Mesenchymal stem cell (in vitro differentiated cells and primary cell): ENCODE data around the gene FBXO48.

Source experiments
- DNase-seq: peaks from one replicate; pipeline ENCODE4 v3.0.0-alpha.2; 2013
- H2AFZ ChIP-seq: one replicate; pipeline ENCODE4 v1.6.1; 2013; ENCODE audit warnings: low read depth, mild to moderate bottlenecking, control low read depth, inconsistent platforms, low read length, moderate library complexity
- H2AK5ac ChIP-seq: 2 replicates; pipeline ENCODE4 v1.6.1; 2013; ENCODE audit warnings: low read length, moderate library complexity, mild to moderate bottlenecking, inconsistent platforms; ENCODE audit not compliant: severe bottlenecking
- H2BK120ac ChIP-seq: one replicate; pipeline ENCODE4 v1.6.1; 2013; ENCODE audit warnings: low read depth, mild to moderate bottlenecking, inconsistent platforms, low read length, moderate library complexity
- H2BK12ac ChIP-seq, 2 experiments: one replicate each; pipeline ENCODE4 v1.6.1; 2013; ENCODE audit warnings: inconsistent platforms in 2 of 2, low read length in 2 of 2, mild to moderate bottlenecking in 2 of 2, moderate library complexity in 2 of 2, control low read depth in 1 of 2
- H2BK15ac ChIP-seq: one replicate; pipeline ENCODE4 v1.6.1; 2013; ENCODE audit warnings: mild to moderate bottlenecking, low read depth, inconsistent platforms; ENCODE audit not compliant: poor library complexity, severe bottlenecking
- H2BK5ac ChIP-seq: 2 replicates; pipeline ENCODE4 v1.6.1; 2013; ENCODE audit warnings: low read depth, mild to moderate bottlenecking, low read length, control low read depth, inconsistent platforms; ENCODE audit not compliant: poor library complexity, severe bottlenecking
- H3K14ac ChIP-seq, 2 experiments: one replicate each; pipeline ENCODE4 v1.6.1; 2013; ENCODE audit warnings: inconsistent platforms in 2 of 2, low read length in 2 of 2, control low read depth in 1 of 2, mild to moderate bottlenecking in 1 of 2, moderate library complexity in 1 of 2
- H3K18ac ChIP-seq, 2 experiments: one replicate each; pipeline ENCODE4 v1.6.1; 2013; ENCODE audit warnings: inconsistent platforms in 2 of 2, low read length in 2 of 2, control low read depth in 1 of 2, low read depth in 1 of 2, mild to moderate bottlenecking in 1 of 2
- H3K23ac ChIP-seq, 2 experiments: one replicate each; pipeline ENCODE4 v1.6.1; 2013; ENCODE audit warnings: inconsistent platforms in 2 of 2, low read length in 2 of 2, mild to moderate bottlenecking in 2 of 2, moderate library complexity in 2 of 2, control low read depth in 1 of 2
- H3K27ac ChIP-seq: 2 replicates; pipeline ENCODE4 v1.5.1; 2013; ENCODE audit warnings: mild to moderate bottlenecking, moderate library complexity, low read length, control low read depth, inconsistent platforms; ENCODE audit not compliant: poor library complexity, severe bottlenecking
- H3K27me3 ChIP-seq, 2 experiments: 2 replicates each; pipeline versions ENCODE4 v1.6.1 to v1.7.0; 2013; ENCODE audit warnings: low read length in 2 of 2, mild to moderate bottlenecking in 2 of 2, moderate library complexity in 2 of 2, control low read depth in 1 of 2, inconsistent platforms in 1 of 2; ENCODE audit not compliant: control insufficient read depth in 1 of 2, insufficient read depth in 1 of 2
- H3K36me3 ChIP-seq, 2 experiments: 2 replicates each; pipeline versions ENCODE4 v1.6.1 to v1.7.0; 2013; ENCODE audit warnings: low read length in 2 of 2, control low read depth in 1 of 2, inconsistent platforms in 1 of 2, low read depth in 1 of 2, mild to moderate bottlenecking in 1 of 2; ENCODE audit not compliant: insufficient read depth in 2 of 2, control insufficient read depth in 1 of 2
- H3K4ac ChIP-seq, 2 experiments: one replicate each; pipeline ENCODE4 v1.6.1; 2013; ENCODE audit warnings: inconsistent platforms in 2 of 2, low read length in 2 of 2, mild to moderate bottlenecking in 2 of 2, moderate library complexity in 2 of 2, control low read depth in 1 of 2, low read depth in 1 of 2
- H3K4me1 ChIP-seq: 2 replicates; pipeline ENCODE4 v1.6.1; 2013; ENCODE audit warnings: low read depth, low read length, control low read depth; ENCODE audit not compliant: control insufficient read depth, insufficient read depth
- H3K4me2 ChIP-seq: 2 replicates; pipeline ENCODE4 v1.6.1; 2013; ENCODE audit warnings: low read length, mild to moderate bottlenecking, inconsistent platforms; ENCODE audit not compliant: poor library complexity, severe bottlenecking
- H3K4me3 ChIP-seq, 2 experiments: 2 replicates each; pipeline versions ENCODE4 v1.5.1 to v1.7.0; 2013; ENCODE audit warnings: low read length in 2 of 2, mild to moderate bottlenecking in 2 of 2, control low read depth in 1 of 2, low read depth in 1 of 2; ENCODE audit not compliant: insufficient read depth in 1 of 2
- H3K79me1 ChIP-seq: replicated peaks from 2 replicates; pipeline ENCODE4 v1.6.1; 2013; ENCODE audit warnings: mild to moderate bottlenecking, control low read depth, low read length, inconsistent platforms; ENCODE audit not compliant: poor library complexity, severe bottlenecking
- H3K9ac ChIP-seq: 2 replicates; pipeline ENCODE4 v1.7.0; 2013; ENCODE audit warnings: mild to moderate bottlenecking, low read length, moderate library complexity
- H3K9me3 ChIP-seq: 2 replicates; pipeline ENCODE4 v1.7.0; 2013; ENCODE audit warnings: mild to moderate bottlenecking, low read length; ENCODE audit not compliant: control insufficient read depth
- H4K8ac ChIP-seq: one replicate; pipeline ENCODE4 v1.6.1; 2013; ENCODE audit warnings: inconsistent platforms, mild to moderate bottlenecking, low read length, moderate library complexity
- H4K91ac ChIP-seq: one replicate; pipeline ENCODE4 v1.6.1; 2013; ENCODE audit warnings: mild to moderate bottlenecking, low read length, inconsistent platforms
- WGBS: methylation state at CpG from one replicate; pipeline ENCODE4 v1.1.7; 2013; ENCODE audit warnings: mixed read lengths; 5-methylcytosine and 5-hydroxymethylcytosine counted together

Gene FBXO48

GRCh38 chr2:68512966-68513365 lies 45.9 kb upstream of the FBXO48 start:
- Histone ChIP-seq H4K8ac (no peak overlapping the region), H3K27ac (no peak overlapping the region), H3K27me3 (no peaks in the 10 kb centered on the region), H3K23ac (no peak overlapping the region), H3K18ac (no peak overlapping the region), H3K4me2 (no peak overlapping the region), H3K4me1 (no peaks in the 10 kb centered on the region), H3K9me3 (no peaks in the 10 kb centered on the region), H2BK120ac (no peak overlapping the region), H3K9ac (no peak overlapping the region), H2AK5ac (no peak overlapping the region), H3K36me3 (peaks cover 0 to 5% of the 10 kb centered on the region in 2 experiments), H2BK5ac (no peak overlapping the region), H3K79me1 (no peaks in the 10 kb centered on the region), H4K91ac (no peak overlapping the region), H2BK12ac (no peak overlapping the region), H3K14ac (no peak overlapping the region), H3K4me3 (no peak overlapping the region), H2AFZ (no peak overlapping the region), H2BK15ac (no peak overlapping the region), H3K4ac (no peak overlapping the region)
- DNase-seq: no peak
- WGBS: no CpG with 5 or more reads among the region's 1 CpG

- no peak overlapping the region for H2BK5ac ChIP-seq
- no peak overlapping the region for H3K9ac ChIP-seq
- no peak overlapping the region for H3K4me2 ChIP-seq
- H2AK5ac ChIP-seq: no peak overlapping the region
- no peak overlapping the region for H4K91ac ChIP-seq
- H3K4me1 ChIP-seq: no peaks in the 10 kb centered on the region
- H3K9me3 ChIP-seq: no peaks in the 10 kb centered on the region
- no peak overlapping the region for H2BK120ac ChIP-seq
- H3K36me3 ChIP-seq: peaks cover 0 to 5% of the 10 kb centered on the region in 2 experiments
- no peak overlapping the region for H2BK15ac ChIP-seq
- no peak overlapping the region for H3K18ac ChIP-seq
- no peak overlapping the region for H2BK12ac ChIP-seq
- H3K79me1 ChIP-seq: no peaks in the 10 kb centered on the region
- no peak overlapping the region for H3K4me3 ChIP-seq
- no peak overlapping the region for H2AFZ ChIP-seq
- H4K8ac ChIP-seq: no peak overlapping the region
- no peak overlapping the region for H3K27ac ChIP-seq
- no peak overlapping the region for H3K23ac ChIP-seq
- no CpG with 5 or more reads among the region's 3 CpGs for WGBS
- no peak for DNase-seq
- no peak overlapping the region for H3K14ac ChIP-seq
- H3K4ac ChIP-seq: no peak overlapping the region
- H3K27me3 ChIP-seq: no peaks in the 10 kb centered on the region
Measured at GRCh38 chr2:68512326-68512725, 45.2 kb upstream of the FBXO48 start.

GRCh38 chr2:68506170-68506569 lies 39.1 kb upstream of the FBXO48 start:
- Histone ChIP-seq H3K79me1 (no peaks in the 10 kb centered on the region), H3K4me3 (no peak overlapping the region), H2BK15ac (no peak overlapping the region), H4K91ac (no peak overlapping the region), H3K4me2 (no peak overlapping the region), H3K18ac (no peak overlapping the region), H3K4me1 (no peaks in the 10 kb centered on the region), H3K9ac (no peak overlapping the region), H3K14ac (no peak overlapping the region), H2AFZ (no peak overlapping the region), H2AK5ac (no peak overlapping the region), H3K27me3 (no peaks in the 10 kb centered on the region), H3K27ac (no peak overlapping the region), H3K4ac (no peak overlapping the region), H2BK120ac (no peak overlapping the region), H2BK5ac (no peak overlapping the region), H4K8ac (no peak overlapping the region), H3K23ac (no peak overlapping the region), H3K9me3 (no peaks in the 10 kb centered on the region), H2BK12ac (no peak overlapping the region), H3K36me3 (peaks cover 0 to 5% of the 10 kb centered on the region in 2 experiments)
- 100% methylated on average over 1 of the region's 3 CpGs for WGBS
- no peak for DNase-seq

GRCh38 chr2:68505603-68506159 lies 38.6 kb upstream of the FBXO48 start:
- Histone ChIP-seq H4K8ac (no peak overlapping the region), H2AFZ (no peak overlapping the region), H3K9ac (no peak overlapping the region), H2BK5ac (no peak overlapping the region), H2BK15ac (no peak overlapping the region), H3K18ac (no peak overlapping the region), H3K4me3 (no peak overlapping the region), H3K4ac (no peak overlapping the region), H3K4me2 (no peak overlapping the region), H3K23ac (no peak overlapping the region), H3K4me1 (no peaks in the 10 kb centered on the region), H3K79me1 (no peaks in the 10 kb centered on the region), H2AK5ac (no peak overlapping the region), H3K36me3 (peaks cover 0 to 5% of the 10 kb centered on the region in 2 experiments), H2BK120ac (peak overlapping the region; percentile 34), H3K9me3 (no peaks in the 10 kb centered on the region), H4K91ac (no peak overlapping the region), H3K27ac (no peak overlapping the region), H2BK12ac (no peak overlapping the region), H3K14ac (no peak overlapping the region), H3K27me3 (no peaks in the 10 kb centered on the region)
- WGBS: no CpG with 5 or more reads among the region's 2 CpGs
- DNase-seq: no peak
